ENCODE data around the gene TRIM34.
A peak's percentile ranks its signal among the peaks of the same experiment; 100 is the strongest.
"Not testable (repeated sequence)": the region's sequence is repeated elsewhere in the genome, so short reads cannot be mapped to it uniquely, and the experiment has no call there.

TRIM34 gene

GRCh38 chr11:5689551-5689983, 64.8 kb downstream of the TRIM34 start, which contains the start of gene TRIM22:
TRIM22 (plus strand) TSS chr11:5689790; CDS start chr11:5696233, 6,443 bp downstream.
- H3K4me1 Mint-ChIP-seq, result peaks cover 59% of the 10 kb centered on the region
- H3K27ac Mint-ChIP-seq, result peak within 1 kb of the TSS; percentile 92
- ATAC-seq, result peak; percentile 88
- no peaks in the 10 kb centered on the region for H3K9me3 Mint-ChIP-seq
- H3K27me3 Mint-ChIP-seq, result no peaks in the 10 kb centered on the region
- peak within 1 kb of the TSS; percentile 90 for H3K4me3 Mint-ChIP-seq
- no peaks in the 10 kb centered on the region for H3K36me3 Mint-ChIP-seq

- Mint-ChIP-seq H3K27ac (peak overlapping the region; percentile 92), H3K9me3 (no peaks in the 10 kb centered on the region), H3K4me3 (peak overlapping the region; percentile 90), H3K36me3 (no peaks in the 10 kb centered on the region), H3K27me3 (no peaks in the 10 kb centered on the region), H3K4me1 (peaks cover 59% of the 10 kb centered on the region)
- ATAC-seq, result no peak
Measured at GRCh38 chr11:5690216-5690615, 65.4 kb downstream of the TRIM34 start.

- no peak for ATAC-seq
- Mint-ChIP-seq H3K4me3 (peak overlapping the region; percentile 90), H3K9me3 (no peaks in the 10 kb centered on the region), H3K36me3 (no peaks in the 10 kb centered on the region), H3K4me1 (peaks cover 61% of the 10 kb centered on the region), H3K27ac (peak overlapping the region; percentile 92), H3K27me3 (no peaks in the 10 kb centered on the region)
Measured at GRCh38 chr11:5690736-5691135, 65.9 kb downstream of the TRIM34 start.

GRCh38 chr11:5691238-5691963, 66.6 kb downstream of the TRIM34 start:
- Mint-ChIP-seq H3K4me1 (peaks cover 68% of the 10 kb centered on the region), H3K27ac (peak overlapping the region; percentile 92), H3K4me3 (peak overlapping the region; percentile 90)
- ATAC-seq, H3K36me3 Mint-ChIP-seq, H3K27me3 Mint-ChIP-seq, H3K9me3 Mint-ChIP-seq: not testable (repeated sequence)

- Mint-ChIP-seq H3K4me3 (peak overlapping the region; percentile 90), H3K36me3 (peaks cover 8% of the 10 kb centered on the region), H3K27ac (peak overlapping the region; percentile 92), H3K27me3 (no peaks in the 10 kb centered on the region), H3K4me1 (peaks cover 71% of the 10 kb centered on the region), H3K9me3 (no peaks in the 10 kb centered on the region)
- ATAC-seq, result no peak
Measured at GRCh38 chr11:5691964-5692361, 67.2 kb downstream of the TRIM34 start.

Measured in stimulated activated memory B cell treated with anti-CD40 and anti-IgM and Interleukin-4, amounts not matched to agents 10 μg/mL and 1 μg/mL and 100 μg/mL, for 72 hours (primary cell).